ENCODE data around the gene PPL.
"Not testable (repeated sequence)": the region's sequence is repeated elsewhere in the genome, so short reads cannot be mapped to it uniquely, and the experiment has no call there.

The PPL gene, protein sequence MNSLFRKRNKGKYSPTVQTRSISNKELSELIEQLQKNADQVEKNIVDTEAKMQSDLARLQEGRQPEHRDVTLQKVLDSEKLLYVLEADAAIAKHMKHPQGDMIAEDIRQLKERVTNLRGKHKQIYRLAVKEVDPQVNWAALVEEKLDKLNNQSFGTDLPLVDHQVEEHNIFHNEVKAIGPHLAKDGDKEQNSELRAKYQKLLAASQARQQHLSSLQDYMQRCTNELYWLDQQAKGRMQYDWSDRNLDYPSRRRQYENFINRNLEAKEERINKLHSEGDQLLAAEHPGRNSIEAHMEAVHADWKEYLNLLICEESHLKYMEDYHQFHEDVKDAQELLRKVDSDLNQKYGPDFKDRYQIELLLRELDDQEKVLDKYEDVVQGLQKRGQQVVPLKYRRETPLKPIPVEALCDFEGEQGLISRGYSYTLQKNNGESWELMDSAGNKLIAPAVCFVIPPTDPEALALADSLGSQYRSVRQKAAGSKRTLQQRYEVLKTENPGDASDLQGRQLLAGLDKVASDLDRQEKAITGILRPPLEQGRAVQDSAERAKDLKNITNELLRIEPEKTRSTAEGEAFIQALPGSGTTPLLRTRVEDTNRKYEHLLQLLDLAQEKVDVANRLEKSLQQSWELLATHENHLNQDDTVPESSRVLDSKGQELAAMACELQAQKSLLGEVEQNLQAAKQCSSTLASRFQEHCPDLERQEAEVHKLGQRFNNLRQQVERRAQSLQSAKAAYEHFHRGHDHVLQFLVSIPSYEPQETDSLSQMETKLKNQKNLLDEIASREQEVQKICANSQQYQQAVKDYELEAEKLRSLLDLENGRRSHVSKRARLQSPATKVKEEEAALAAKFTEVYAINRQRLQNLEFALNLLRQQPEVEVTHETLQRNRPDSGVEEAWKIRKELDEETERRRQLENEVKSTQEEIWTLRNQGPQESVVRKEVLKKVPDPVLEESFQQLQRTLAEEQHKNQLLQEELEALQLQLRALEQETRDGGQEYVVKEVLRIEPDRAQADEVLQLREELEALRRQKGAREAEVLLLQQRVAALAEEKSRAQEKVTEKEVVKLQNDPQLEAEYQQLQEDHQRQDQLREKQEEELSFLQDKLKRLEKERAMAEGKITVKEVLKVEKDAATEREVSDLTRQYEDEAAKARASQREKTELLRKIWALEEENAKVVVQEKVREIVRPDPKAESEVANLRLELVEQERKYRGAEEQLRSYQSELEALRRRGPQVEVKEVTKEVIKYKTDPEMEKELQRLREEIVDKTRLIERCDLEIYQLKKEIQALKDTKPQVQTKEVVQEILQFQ (N-terminal part only)

DNA sequence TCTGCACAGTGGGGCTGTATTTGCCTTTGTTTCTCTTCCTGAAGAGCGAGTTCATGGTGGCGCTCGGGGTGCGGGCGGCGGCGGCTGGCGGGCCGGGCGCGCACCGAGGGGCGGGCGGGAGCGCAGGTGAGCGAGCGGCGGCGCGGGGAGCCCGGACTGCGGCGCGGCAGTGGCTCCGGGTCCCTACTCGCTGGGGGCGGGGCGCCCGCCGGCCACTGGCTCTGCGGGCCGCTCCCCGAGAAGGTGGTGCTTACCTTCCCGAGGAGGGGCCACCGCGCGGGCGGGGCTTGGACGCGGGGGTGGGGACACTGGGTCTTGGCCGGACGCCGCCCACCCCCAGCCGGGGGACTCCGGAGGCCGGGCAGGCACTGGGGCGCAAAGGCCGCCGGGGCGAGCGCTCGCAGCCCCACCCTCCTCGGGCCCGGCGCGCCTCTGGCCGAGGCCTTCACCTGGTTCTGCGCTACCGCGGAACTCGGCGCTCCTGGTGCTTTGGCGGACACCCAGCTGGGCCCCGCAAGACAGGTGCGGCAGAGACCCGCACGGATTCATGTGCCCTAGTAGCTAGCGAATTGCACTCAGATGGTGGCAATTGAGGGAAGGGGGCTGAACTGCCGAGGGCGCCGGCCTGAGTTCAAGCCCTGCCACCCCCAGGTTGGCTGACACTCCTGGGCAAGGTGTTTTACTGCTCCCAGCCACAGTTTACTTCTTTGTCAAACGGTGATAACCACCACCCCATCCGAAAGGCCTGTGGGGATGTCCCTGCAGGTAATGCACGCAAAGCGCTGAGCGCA is at the start of gene PPL:
Gene PPL, minus strand, starts transcription at position 158 of the 791 bp plus-strand sequence. Its CDS starts 103 bp downstream, at position 55.
- no peak for DNase-seq

DNA sequence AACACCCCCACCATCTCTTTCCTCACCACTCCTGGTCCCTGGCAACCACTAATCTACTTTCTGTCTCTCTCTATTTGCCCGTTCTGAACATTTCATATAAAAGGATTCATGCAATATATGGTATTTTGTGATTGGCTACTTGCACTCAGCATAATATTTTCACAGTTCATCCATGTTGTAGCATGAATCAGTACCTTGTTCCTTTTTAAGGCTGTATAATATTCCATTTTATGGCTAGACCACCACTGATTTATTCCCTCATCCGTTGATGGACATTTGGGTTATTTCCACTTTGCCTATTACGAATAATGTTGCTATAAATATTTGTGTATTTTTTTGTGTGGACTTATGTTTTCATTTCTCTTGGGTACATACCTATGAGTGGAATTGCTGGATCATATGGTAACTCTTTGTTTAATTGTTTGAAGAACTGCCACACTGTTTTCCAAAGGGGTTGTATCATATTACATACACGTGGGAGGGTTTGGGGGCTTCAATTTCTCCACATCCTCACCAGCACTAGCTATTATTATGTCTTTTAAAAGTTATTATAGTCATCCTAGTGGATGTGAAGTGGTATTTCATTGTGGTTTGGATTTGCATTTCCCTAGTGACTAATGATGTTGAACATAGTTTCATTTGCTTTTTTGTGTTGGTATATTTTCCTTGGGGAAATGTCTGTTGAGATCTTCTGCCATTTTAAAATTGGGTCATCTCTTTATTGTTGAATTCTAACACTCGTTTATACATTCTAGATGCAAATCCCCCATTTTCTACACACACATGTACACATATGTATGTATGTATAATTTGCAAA is 47.4 kb upstream of the PPL start:
- no peak for DNase-seq

DNA sequence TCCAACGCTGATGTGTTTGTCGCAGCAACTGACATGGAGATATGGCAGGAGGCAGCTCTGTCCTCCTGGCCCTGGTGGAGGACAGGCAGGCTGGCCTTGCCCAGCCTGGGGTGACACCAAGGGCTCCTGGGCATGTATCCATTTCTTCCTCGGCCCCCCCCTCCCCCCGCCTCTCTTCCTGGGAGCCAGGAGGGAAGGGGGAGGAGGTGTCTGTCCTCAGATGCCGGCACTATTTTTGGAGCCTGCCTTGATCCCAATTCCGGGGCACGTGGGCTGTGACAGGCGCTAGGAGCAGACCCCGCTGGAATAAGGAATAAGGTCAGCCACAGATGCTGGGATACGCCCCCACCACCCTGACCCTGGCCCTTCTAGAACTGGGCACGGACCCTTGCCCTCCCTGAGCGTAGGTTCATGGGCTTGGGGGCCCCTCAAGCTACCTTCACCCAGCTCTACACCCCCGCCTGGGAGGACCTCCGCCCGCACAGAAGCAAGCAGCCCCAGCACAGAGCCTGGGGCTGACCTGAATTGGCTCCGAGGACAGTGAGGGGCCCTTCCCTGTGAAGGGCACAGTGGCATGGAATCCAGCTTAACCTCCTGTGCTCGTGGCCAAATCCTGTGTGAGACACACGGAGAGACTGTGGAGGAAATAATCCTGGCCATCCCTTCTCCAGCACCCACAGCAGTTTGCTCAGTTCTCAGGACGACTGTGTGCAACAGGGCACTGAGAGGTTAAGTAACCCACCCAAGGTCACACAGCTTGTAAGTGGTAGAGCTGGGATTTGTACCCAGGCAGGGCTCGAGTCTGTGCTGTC is 45.3 kb upstream of the PPL start:
- no peak for DNase-seq

DNA sequence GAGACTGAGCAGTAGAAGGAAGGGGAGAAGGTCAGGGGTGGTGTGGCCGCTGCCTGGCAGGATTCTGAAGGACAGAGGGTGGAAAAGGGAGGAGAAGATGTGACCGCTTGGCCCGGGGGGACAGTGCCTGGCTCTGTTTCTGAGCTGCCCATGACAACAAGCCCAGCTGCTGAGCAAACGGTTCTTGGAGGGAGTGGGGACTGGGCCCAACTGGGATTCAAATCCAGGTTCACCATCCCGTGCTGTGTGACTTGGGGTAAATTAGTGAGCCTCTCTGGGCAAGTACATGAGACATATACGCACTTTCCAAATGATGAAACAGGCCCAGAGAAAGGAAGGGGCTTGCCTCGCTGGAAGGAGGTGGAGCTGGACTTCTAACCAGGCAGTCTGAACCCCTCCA is 44.5 kb upstream of the PPL start:
- no peak for DNase-seq

DNA sequence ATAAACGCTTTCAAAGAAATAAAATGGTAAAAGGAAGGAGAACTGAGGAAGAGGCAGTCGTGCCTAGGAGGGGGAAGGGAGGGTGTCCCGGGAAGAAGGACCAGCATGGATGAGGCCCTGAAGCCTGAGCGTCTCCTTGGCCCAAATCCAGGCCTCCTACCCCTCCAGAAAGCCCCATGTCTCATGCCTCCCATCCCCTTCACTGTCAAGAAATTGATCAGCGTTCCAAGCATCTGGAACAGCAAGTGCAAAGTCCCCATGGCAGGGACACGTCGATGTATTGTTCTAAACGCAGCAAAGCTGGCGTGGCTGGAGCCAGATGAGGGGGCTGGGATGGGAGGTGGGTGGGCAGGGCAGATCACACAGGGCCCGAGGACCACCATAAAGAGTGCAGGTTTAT is 43.7 kb upstream of the PPL start:
- no peak for DNase-seq

DNA sequence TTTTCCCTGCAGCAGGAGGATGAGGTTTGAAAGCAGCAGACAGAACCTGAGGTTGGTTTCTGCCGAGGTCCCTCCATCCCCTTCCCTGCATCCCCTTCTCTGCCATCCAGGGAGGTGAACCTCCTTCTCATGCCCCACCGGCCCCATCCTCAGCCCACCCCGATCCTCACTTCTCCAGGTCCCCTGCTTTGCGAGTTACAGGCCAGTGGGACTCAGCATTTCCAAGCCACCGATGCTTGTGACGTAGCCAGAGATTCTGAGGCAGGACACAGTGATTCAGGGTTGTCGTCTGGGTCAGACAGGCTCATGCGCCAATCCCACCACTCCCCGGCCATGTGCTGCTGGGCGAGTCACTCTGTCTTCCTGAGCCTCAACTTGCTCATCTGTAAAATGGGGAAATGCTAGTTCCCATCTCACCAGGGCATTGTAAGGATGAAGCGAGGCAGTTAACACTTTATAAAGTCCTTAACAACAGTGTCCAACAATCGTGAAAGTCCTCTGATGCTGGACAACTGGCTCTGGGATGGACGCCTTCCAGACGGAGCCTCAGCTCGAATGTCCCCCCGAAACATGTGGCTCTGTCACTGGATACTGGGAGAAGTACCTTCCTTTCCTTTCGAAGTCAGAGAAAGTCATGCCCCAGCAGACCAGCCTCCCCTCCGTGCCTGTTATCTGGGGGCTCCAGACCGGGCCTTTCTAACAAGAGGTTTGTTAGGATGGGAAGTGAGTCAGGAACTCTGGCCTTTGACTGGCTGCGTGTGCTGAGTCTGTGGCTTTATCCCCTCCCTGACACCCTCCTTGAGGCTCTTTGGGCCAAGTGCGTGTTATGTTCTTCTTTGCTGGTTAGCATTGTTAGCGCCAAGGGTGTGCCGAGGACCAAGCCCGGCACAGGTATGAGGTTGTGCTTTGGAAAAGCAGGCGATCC is 43.0 kb upstream of the PPL start:
- DNase-seq, result no peak

DNA sequence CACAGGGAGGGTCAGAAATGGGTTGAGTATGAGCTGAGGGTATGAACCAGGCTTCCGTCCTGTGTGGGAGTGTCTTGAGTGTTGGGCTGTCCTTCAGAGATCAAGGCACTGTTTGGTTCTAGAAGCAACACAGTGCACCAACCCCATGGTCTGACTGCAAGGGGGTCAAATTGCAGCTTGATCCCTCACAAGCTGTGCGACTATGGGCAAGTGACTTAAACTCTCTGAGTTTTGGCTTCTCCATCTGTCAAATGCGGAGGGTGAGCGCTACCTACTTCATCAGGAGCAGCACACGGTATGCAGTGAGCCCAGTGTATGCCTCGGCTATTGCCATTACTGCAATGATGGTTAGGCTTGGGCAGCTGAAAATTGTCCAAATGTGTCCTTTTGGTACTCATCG is 42.2 kb upstream of the PPL start:
- no peak for DNase-seq

DNA sequence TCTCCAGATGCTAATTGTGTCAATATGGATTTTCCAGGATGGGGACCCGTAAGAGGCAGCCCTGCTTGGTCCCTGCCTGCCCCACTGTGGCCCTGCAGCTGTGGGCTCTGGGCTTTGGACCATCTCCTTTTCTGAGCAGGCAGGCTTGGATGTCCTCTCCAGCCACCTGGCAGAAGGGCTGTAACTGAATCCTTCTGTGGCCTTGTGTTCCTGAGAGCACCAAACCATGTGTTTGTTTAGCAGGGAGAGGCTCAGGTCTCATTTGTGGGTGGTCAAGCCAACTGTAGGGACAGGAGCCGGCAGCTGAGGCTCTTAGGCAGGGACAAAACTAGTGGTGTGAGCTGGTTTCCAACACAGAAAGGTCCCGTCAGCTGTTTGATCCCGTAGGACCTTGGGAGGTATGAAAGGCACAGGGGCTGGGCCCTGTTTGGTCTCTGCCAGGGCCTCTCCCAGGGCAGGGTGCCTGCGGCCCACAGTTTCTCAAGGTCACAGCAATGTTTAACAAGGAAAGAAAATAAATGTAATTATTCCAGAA is 39.7 kb upstream of the PPL start:
- DNase-seq, result no peak

DNA sequence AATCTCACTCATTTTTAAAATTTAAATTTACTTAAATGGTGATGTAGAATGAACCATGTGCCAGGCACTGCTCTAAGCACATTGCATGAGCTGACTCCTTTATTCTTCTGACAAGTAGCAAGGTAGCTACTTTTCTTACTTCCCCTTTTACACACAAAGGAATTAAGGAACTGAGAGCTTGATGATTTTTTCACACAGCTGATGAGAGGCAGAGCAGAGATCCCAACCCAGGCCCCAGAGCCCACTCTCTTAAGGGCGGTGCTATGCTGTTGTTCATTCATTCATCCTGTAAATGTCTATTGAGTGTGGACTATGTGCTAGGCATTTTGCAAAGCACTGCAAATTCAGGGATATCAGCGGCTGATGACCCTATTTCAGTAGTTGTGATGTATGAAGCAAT is 39.1 kb upstream of the PPL start:
- no peak for DNase-seq

DNA sequence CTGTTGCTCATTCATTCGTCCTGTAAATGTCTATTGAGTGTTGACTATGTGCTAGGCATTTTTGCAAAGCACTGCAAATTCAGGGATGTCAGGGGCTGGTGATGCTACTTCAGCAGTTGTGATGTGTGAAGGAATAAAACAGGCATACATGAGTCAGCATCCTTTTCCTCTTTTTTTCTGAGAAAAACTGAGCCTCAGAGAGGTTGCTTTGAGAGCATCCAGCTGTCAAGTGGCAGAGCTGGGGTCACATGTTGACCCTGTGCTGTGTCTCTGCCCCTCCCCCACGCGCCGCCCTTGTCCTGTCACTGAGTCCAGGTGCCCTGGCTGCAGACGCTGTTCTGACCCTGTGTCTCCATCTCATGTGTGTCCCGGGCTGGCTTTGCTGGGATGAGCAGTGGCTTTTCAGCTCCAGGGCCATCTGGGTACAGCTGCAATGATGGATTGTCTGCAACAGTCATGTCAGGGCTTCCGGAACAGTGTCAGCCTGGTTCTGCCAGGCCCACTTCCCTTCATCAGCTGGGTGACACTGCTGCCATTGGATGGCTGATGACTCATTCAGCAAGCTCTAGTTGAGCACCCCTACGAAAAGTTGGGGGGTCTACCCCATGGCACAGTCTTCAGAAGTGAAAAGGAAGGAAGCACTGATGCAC is 36.1 kb upstream of the PPL start:
- DNase-seq, result no peak

DNA sequence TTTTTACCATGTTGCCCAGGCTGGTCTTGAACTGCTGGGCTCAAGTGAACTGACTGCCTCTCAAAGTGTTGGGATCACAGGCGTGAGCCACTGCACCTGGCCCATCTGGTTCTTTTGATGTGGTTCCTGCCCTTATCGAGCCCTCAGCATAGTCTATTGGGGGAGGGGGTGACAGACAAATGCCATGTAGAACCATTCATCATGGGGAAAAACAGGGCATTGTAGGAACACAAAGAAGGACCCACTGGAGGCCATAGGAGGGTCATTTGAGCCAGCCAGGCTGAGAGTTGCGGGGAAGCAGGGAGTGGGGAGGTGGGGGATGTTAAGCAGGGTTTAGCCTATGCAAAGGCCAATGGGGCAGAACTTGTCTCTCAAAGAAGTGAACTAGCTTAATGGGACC is 33.1 kb upstream of the PPL start:
- no peak for DNase-seq

DNA sequence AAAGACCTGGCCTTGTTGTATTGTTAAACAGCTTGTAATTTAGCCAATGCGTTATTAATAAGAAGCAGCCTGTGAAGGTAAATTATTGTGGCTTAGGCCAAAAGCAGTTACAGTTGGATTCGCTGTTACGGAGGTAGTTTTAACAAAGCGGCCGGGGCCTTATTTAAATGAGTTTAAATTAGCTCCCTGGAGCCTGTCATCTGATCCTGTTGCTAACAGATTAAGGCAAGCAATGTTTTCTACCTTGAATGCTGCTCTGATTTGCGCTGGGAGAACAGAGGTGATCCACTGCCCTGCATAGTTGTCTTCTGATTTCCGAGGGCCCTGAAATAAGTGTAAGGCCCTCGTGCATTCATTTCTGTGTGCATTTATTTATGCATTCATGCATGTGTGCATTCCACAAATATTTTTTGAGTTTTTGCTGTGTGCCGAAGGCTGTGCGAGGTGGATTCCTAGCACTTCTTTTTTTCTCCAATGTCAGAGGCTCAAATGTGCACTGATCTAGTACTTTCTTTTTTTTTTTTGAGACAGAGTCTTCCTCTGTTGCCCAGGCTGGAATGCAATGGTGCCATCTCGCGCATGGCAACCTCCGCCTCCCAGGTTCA is 32.0 kb upstream of the PPL start:
- DNase-seq, result no peak

DNA sequence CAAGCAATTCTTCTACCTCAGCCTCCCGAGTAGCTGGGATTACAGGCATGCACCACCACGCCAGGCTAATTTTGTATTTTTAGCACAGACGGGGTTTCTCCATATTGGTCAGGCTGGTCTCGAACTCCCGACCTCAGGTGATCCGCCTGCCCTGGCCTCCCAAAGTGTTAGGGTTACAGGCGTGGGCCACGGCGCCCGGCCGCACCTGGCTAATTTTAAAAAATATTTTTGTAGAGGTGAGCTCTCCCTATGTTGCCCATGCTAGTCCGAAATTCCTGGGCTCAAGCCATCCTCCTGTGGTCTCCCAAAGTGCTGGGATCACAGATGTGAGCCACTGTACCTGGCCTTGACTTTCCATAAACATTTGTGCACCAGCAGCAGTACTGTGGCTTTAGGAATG is 31.3 kb upstream of the PPL start:
- not testable (repeated sequence) for DNase-seq

DNA sequence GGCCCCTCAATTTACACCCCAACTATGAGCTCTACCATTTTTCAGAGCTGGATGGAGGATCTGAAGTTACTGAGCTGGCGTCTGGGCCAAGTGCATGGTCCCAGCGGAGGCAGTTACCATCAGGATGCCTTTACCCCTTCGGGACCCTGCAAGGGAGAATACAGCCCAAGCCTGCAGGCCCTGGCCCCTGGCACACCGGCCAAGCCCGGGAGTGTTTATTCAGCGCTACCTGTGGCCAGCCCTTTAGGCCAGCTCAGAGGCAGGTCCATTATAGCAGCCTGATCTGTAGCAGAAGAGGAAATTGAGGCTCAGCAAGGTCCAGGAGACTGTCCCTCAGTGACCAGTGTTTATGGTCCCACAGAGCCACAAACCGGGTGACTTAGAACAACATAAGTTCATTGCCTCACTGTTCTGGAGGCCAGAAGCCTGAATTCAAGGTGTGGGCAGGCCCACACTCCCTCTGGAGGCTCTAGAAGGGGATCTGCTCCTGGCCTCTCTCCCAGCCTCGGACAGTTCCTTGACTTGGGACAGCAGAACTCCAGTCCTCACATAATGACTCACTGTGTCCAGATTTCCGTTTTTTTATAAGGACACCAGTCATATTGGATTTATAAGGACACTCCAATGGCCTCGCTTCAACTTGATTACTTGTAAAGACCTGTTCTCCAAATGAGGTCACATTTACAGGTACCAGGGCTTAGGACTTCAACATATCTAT is 29.9 kb upstream of the PPL start:
- no peak for DNase-seq

DNA sequence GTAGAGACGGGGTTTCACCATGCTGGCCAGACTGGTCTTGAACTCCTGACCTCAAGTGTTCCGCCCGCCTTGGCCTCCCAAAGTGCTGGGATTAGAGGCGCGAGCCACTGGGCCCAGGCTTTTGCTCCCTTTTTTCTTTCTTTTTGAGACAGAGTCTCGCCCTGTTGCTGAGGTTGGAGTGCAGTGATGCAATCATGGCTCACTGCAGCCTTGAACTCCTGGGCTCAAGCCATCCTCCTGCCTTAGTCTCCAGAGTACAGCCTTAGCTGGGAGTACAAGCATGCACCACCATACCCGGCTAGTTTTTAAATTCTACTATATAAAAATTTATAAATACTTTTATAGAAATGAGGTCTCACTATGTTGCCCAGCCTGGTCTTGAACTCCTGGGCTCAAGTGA is 26.6 kb upstream of the PPL start:
- not testable (repeated sequence) for DNase-seq

DNA sequence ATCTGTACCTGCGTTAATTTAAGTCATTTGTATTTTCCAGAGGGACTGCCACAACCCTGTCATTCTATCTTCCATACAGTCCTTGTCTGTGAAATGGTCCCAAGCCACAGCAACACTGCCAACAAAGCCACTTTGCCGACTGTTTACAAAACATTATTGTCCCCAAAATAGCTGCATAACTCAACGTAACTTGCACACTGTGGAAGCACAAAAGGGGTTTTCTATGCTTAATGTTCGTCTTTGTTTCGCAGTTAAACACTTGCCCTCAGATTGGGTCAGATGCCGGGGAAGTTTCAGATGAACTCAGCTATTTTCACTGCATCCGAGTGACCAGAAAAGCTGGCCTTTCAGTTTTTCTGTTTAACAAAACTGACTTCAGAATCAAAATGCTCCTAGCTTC is 25.8 kb upstream of the PPL start:
- DNase-seq, result no peak

DNA sequence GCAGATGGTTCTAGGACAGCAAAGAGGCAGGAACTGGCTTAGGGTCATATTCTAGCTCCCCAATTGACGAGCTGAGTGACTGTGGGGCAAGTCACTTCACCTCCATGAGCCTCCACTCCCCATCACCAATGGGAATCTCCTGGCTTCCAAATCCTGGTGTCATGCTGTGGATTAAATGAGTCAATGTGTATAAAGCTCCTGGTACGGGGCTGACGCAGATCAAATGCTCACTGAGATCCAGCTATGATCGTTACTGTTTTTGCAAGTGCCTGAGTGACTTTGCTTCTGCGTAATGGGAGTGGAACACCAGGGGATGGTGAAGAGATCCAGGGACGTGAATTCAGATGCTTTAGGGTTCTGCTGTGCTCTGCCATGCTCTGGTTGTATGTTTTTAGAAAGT is 23.6 kb upstream of the PPL start:
- DNase-seq, result no peak

All from CD4-positive, alpha-beta T cell treated with Interferon alpha-2 for 1 hour (primary cell).